Panc1 (cell line): ENCODE measurements around the gene MRTFA. TPM values are rescaled to one million over a fixed set of nuclear protein-coding genes. Genes with fewer than 3 reads are reported as not detected.

Experiments
- ATAC-seq: fragments of 200-7000 bp; cut with Tn5 transposase; 2 replicates; pipeline ENCODE4 v1.9.1; 2020; ENCODE audit warnings: mild to moderate bottlenecking, moderate library complexity
- BruUV-seq: library from RNA; stranded (reverse); fragments of 400-500 nt; replicated peaks from 2 replicates; lab custom pipeline; 2021; lab: Mats Ljungman, UMichigan
- CTCF ChIA-PET: fragments of 300-600 bp; sonication (Branson Sonifier 250); formaldehyde crosslinking; loops from one replicate; lab custom pipeline; 2022; ENCODE audit warnings: antibody characterized with exemption; lab: Charles Lee
- POLR2A ChIA-PET: fragments of 300-600 bp; sonication (Branson Sonifier 250); formaldehyde crosslinking; loops from one replicate; lab custom pipeline; 2022; ENCODE audit warnings: antibody characterized with exemption; lab: Charles Lee
- DNase-seq: peaks from one replicate; pipeline ENCODE4 v3.0.0-alpha.2; 2010; ENCODE audit warnings: low read depth, low spot score
- H3K27ac ChIP-seq: 2 replicates; pipeline ENCODE4 v1.5.1; 2011; ENCODE audit warnings: mild to moderate bottlenecking, low read length, inconsistent platforms
- H3K27me3 ChIP-seq: fragments of 200-500 bp; sonication (Bioruptor generic); 2 replicates; pipeline ENCODE4 v1.6.0; 2014; ENCODE audit warnings: low read length, inconsistent platforms; ENCODE audit not compliant: control insufficient read depth, insufficient read depth
- H3K36me3 ChIP-seq: fragments of 200-500 bp; sonication (Bioruptor generic); 2 replicates; pipeline ENCODE4 v1.5.1; 2014; ENCODE audit warnings: inconsistent platforms, mild to moderate bottlenecking, low read length, moderate library complexity; ENCODE audit not compliant: control insufficient read depth, insufficient read depth
- H3K4me1 ChIP-seq: 2 replicates; pipeline ENCODE4 v1.5.1; 2011; ENCODE audit warnings: inconsistent platforms, mild to moderate bottlenecking, low read length, moderate library complexity; ENCODE audit not compliant: control insufficient read depth, insufficient read depth
- H3K4me3 ChIP-seq, 2 experiments: 2 replicates each; pipeline ENCODE4 v1.5.1; 2011 to 2012; ENCODE audit warnings: low read depth in 2 of 2, low read length in 2 of 2, mild to moderate bottlenecking in 2 of 2, inconsistent platforms in 1 of 2, moderate library complexity in 1 of 2
- H3K9me3 ChIP-seq: fragments of 200-500 bp; sonication (Bioruptor generic); 2 replicates; pipeline ENCODE4 v1.5.1; 2014; ENCODE audit warnings: low read depth, mild to moderate bottlenecking, inconsistent platforms, low read length, moderate library complexity; ENCODE audit not compliant: control insufficient read depth, insufficient read depth
- CTCF ChIP-seq: fragments of 450-650 bp; IDR thresholded peaks from 2 replicates; pipeline ENCODE4 v1.5.1; 2017; ENCODE audit warnings: mild to moderate bottlenecking
- POLR2AphosphoS5 ChIP-seq: IDR thresholded peaks from 2 replicates; pipeline ENCODE4 v1.6.1; 2012; ENCODE audit warnings: mild to moderate bottlenecking, low read depth, low read length, moderate library complexity
- REST ChIP-seq, 2 experiments: IDR thresholded peaks; 2 replicates each; pipeline ENCODE4 v1.6.1; 2011 to 2012; ENCODE audit warnings: low read depth in 2 of 2, control low read depth in 1 of 2, low read length in 1 of 2, mild to moderate bottlenecking in 1 of 2, moderate library complexity in 1 of 2; ENCODE audit not compliant: insufficient read depth in 1 of 2
- SIN3A ChIP-seq: IDR thresholded peaks from 2 replicates; pipeline ENCODE4 v1.6.1; 2012; ENCODE audit warnings: low read depth, mild to moderate bottlenecking, low read length, moderate library complexity, borderline replicate concordance; ENCODE audit not compliant: insufficient read depth
- TCF7L2 ChIP-seq: IDR thresholded peaks from 2 replicates; pipeline ENCODE4 v1.6.1; 2011; ENCODE audit warnings: mild to moderate bottlenecking, low read depth, low read length, inconsistent platforms
- in situ Hi-C: cut with HindIII; loops from 2 replicates; pipeline ENCODE4 v1.10.0; 2016; ENCODE audit warnings: low sequenced_read_pairs, low pct_unique_long_range_greater_than_20kb
- intact Hi-C: fragments of 100-400 bp; cut with micrococcal nuclease; formaldehyde crosslinking; loops from one replicate; pipeline ENCODE4 v1.10.0; 2022; ENCODE audit not compliant: unreplicated experiment
- total RNA-seq: library from RNA; stranded (reverse); gene quantifications from one replicate; pipeline ENCODE4 v1.2.1, GENCODE V29; 2021; ENCODE audit not compliant: unreplicated experiment

MRTFA gene
- total RNA-seq, 1 experiment from 2014 or later, result 62.1 TPM

GRCh38 chr22:40394607-40395006, 241.9 kb downstream of the MRTFA start:
- ATAC-seq, result no peak
- H3K4me1 ChIP-seq, result no peaks in the 10 kb centered on the region
- ChIA-PET POLR2A (interaction anchor here (0.6 kb wide), 1 partner anchor 235 kb away, joined by 6 read pairs; no protein-coding TSS in a partner anchor), CTCF (no interaction called here)
- intact Hi-C loops (no loop called here), in situ Hi-C loops (no loop called here)
- H3K27me3 ChIP-seq, result no peaks in the 10 kb centered on the region
- TF ChIP-seq SIN3A (no peak), POLR2AphosphoS5 (no peak), TCF7L2 (no peak), CTCF (no peak), REST (IDR thresholded peaks at IDR 0.05; ENCODE audit: insufficient read depth in 1 of 2, low read depth in 2 of 2, low read length in 1 of 2) (no peak)
- no peak for DNase-seq
- no peaks in the 10 kb centered on the region for H3K36me3 ChIP-seq
- H3K4me3 ChIP-seq, result no peak overlapping the region
- no TSS peak for BruUV-seq
- H3K9me3 ChIP-seq, result no peaks in the 10 kb centered on the region
- no peak overlapping the region for H3K27ac ChIP-seq

- Histone ChIP-seq H3K27ac (no peak overlapping the region), H3K36me3 (no peaks in the 10 kb centered on the region), H3K9me3 (no peaks in the 10 kb centered on the region), H3K27me3 (no peaks in the 10 kb centered on the region), H3K4me1 (no peaks in the 10 kb centered on the region), H3K4me3 (no peak overlapping the region)
- BruUV-seq, result no TSS peak
- CTCF ChIA-PET, result no interaction called here
- in situ Hi-C loops, result no loop called here
- intact Hi-C loops, result no loop called here
- TF ChIP-seq SIN3A (no peak), TCF7L2 (no peak), REST (IDR thresholded peaks at IDR 0.05; ENCODE audit: insufficient read depth in 1 of 2, low read depth in 2 of 2, low read length in 1 of 2) (no peak), CTCF (no peak), POLR2AphosphoS5 (no peak)
- ATAC-seq (no peak), DNase-seq (no peak)
- POLR2A ChIA-PET, result no interaction called here
Measured at GRCh38 chr22:40392618-40393017, 243.9 kb downstream of the MRTFA start.
